Fibroblast of skin of back (primary cell): ENCODE results near the gene RUVBL1.
A peak's percentile ranks its signal among the peaks of the same experiment; 100 is the strongest.

Experiments
- DNase-seq: peaks from one replicate; pipeline ENCODE4 v3.0.0-alpha.2; 2013

RUVBL1 gene

GRCh38 chr3:128066676-128067075 is 56.9 kb downstream of the RUVBL1 start:
- DNase-seq = no peak

- no peak for DNase-seq
Observed at GRCh38 chr3:128066114-128066513, 57.5 kb downstream of the RUVBL1 start.

GRCh38 chr3:128064962-128065361 is 58.6 kb downstream of the RUVBL1 start:
- no peak for DNase-seq

- no peak for DNase-seq
Observed at GRCh38 chr3:128063865-128064264, 59.7 kb downstream of the RUVBL1 start.

GRCh38 chr3:128062033-128062745 is 61.4 kb downstream of the RUVBL1 start:
- no peak for DNase-seq

GRCh38 chr3:128060473-128061381 is 62.9 kb downstream of the RUVBL1 start:
- DNase-seq = peak; percentile 97

- no peak for DNase-seq
Observed at GRCh38 chr3:128056258-128056657, 67.4 kb downstream of the RUVBL1 start.

GRCh38 chr3:128054367-128054766 is 69.2 kb downstream of the RUVBL1 start:
- DNase-seq = peak; percentile 80

- no peak for DNase-seq
Observed at GRCh38 chr3:128053614-128054013, 70.0 kb downstream of the RUVBL1 start.

- DNase-seq = no peak
Observed at GRCh38 chr3:128052595-128053351, 70.8 kb downstream of the RUVBL1 start.

- peak; percentile 96 for DNase-seq
Observed at GRCh38 chr3:128051837-128052594, 71.6 kb downstream of the RUVBL1 start, which contains the start of gene SEC61A1. TSS of gene SEC61A1 (plus strand) at chr3:128052437. CDS start at chr3:128052553, 116 bp downstream.

GRCh38 chr3:128051459-128051836 is 72.2 kb downstream of the RUVBL1 start:
- DNase-seq = peak; percentile 25

- DNase-seq = no peak
Observed at GRCh38 chr3:128050597-128050996, 73.0 kb downstream of the RUVBL1 start.

GRCh38 chr3:128041344-128041743 is 82.3 kb downstream of the RUVBL1 start:
- DNase-seq = no peak

GRCh38 chr3:128040660-128041059 is 83.0 kb downstream of the RUVBL1 start:
- no peak for DNase-seq

GRCh38 chr3:128040041-128040440 is 83.6 kb downstream of the RUVBL1 start:
- no peak for DNase-seq

- DNase-seq = no peak
Observed at GRCh38 chr3:128036119-128036518, 87.5 kb downstream of the RUVBL1 start.

GRCh38 chr3:128033102-128033501 is 90.5 kb downstream of the RUVBL1 start:
- DNase-seq = no peak
